ENCODE measurements around the gene ANKS6. TPM values are rescaled to one million over a fixed set of nuclear protein-coding genes. Genes with fewer than 3 reads are reported as not detected.

ANKS6 gene
- total RNA-seq, 1 experiment from 2014 or later = 46.3 TPM

GRCh38 chr9:98791608-98792490 is 4.5 kb downstream of the ANKS6 start:
- Histone ChIP-seq H3K4ac (ENCODE audit: low read depth, low read length) (no peak overlapping the region), H4K5ac (ENCODE audit: insufficient read length, low read depth, low read length) (no peak overlapping the region), H2BK120ac (ENCODE audit: low read depth, low read length, poor library complexity, severe bottlenecking) (no peak overlapping the region), H2BK12ac (ENCODE audit: insufficient read length, low read depth, low read length) (no peak overlapping the region), H3K79me1 (ENCODE audit: insufficient read depth, low read depth, low read length, poor library complexity, severe bottlenecking) (peaks cover 7% of the 10 kb centered on the region), H3T11ph (ENCODE audit: low read length) (no peak overlapping the region), H2BK20ac (ENCODE audit: low read depth, low read length, poor library complexity, severe bottlenecking) (no peak overlapping the region), H2AK5ac (ENCODE audit: insufficient read length, low read length) (no peak overlapping the region), H2AFZ (ENCODE audit: low read length) (no peak overlapping the region), H4K91ac (ENCODE audit: insufficient read length, low read depth, low read length) (no peak overlapping the region), H3K23ac (ENCODE audit: insufficient read length, low read depth, low read length) (no peak overlapping the region), H4K20me1 (ENCODE audit: control insufficient read depth, insufficient read depth, insufficient read length) (peaks cover 4% of the 10 kb centered on the region), H3K4me1 (ENCODE audit: insufficient read depth, low read length) (peaks cover 4% of the 10 kb centered on the region; the same call in 1 of the 2 replicates), H3K56ac (ENCODE audit: insufficient read length, low read depth, low read length) (no peak overlapping the region), H3K9ac (ENCODE audit: extremely low read depth, insufficient read length, low read length) (no peak overlapping the region), H3K18ac (ENCODE audit: insufficient read length, low read depth, low read length) (no peak overlapping the region), H3K27me3 (ENCODE audit: insufficient read depth, low read length) (no peaks in the 10 kb centered on the region), H3K23me2 (ENCODE audit: insufficient read length, low read depth, low read length, poor library complexity, severe bottlenecking) (peaks cover 7% of the 10 kb centered on the region), H3K4me2 (ENCODE audit: insufficient read depth, insufficient read length, low read length) (no peak overlapping the region), H3K14ac (ENCODE audit: insufficient read depth, low read length) (no peak overlapping the region), H3K27ac (ENCODE audit: insufficient read length, low read depth, low read length) (peak overlapping the region; percentile 19), H3K9me3 (ENCODE audit: control insufficient read depth, low read depth, low read length) (no peaks in the 10 kb centered on the region), H3K79me2 (ENCODE audit: insufficient read depth, low read length) (peaks cover 6% of the 10 kb centered on the region; the same call in 1 of the 2 replicates), H2BK15ac (ENCODE audit: low read depth, low read length) (no peak overlapping the region), H4K8ac (replicated peaks; ENCODE audit: insufficient read length, low read depth, low read length) (no peak overlapping the region), H2BK5ac (ENCODE audit: insufficient read length, low read length) (no peak overlapping the region)
- Mint-ChIP-seq H3K9me3 (no peaks in the 10 kb centered on the region; a peak in 1 of 5 replicates), H3K27ac (peak overlapping the region; percentile 82 to 97 (median 84); a peak in 6 of 7 replicates), H3K4me1 (peaks cover 35 to 38% of the 10 kb centered on the region in 2 experiments), H3K27me3 (ENCODE audit: low read depth) (peaks cover under 1% of the 10 kb centered on the region; the same call in 1 of the 2 replicates), H3K4me3 (peak overlapping the region in 1 of 2 experiments; percentile 7; a peak in 1 of 5 replicates), H3K36me3 (ENCODE audit: insufficient read depth in 1 of 3, low read depth in 3 of 3) (peaks cover 24 to 43% (median 35%) of the 10 kb centered on the region in 3 experiments)
- DNase-seq = peak; percentile 50
- no CpG with 5 or more reads among the region's 18 CpGs for WGBS (ENCODE audit: extremely low coverage, insufficient read length, low lambda C conversion rate)
- no peak for TF ChIP-seq CTCF (conservative IDR thresholded peaks at IDR 0.05)
